DOHH2 (cell line): ENCODE measurements around the gene SCAP.

Experiments
- H3F3A ChIP-seq: fragments of 200-600 bp; sonication (generic), shearing (Covaris generic); 2 replicates; pipeline ENCODE4 v1.6.0; 2016; ENCODE audit warnings: antibody characterized with exemption, mild to moderate bottlenecking; ENCODE audit not compliant: control insufficient read depth, insufficient read depth
- H3K27ac ChIP-seq: fragments of 200-600 bp; sonication (generic); 2 replicates; pipeline ENCODE4 v1.5.1; 2014; ENCODE audit warnings: low read depth, mild to moderate bottlenecking, low read length, moderate library complexity
- H3K27me3 ChIP-seq: fragments of 200-600 bp; sonication (generic); 2 replicates; pipeline ENCODE4 v1.6.1; 2014; ENCODE audit warnings: mild to moderate bottlenecking, low read length, mixed read lengths; ENCODE audit not compliant: control insufficient read depth
- H3K36me3 ChIP-seq: fragments of 200-600 bp; sonication (generic); 2 replicates; pipeline ENCODE4 v1.6.1; 2014; ENCODE audit warnings: mild to moderate bottlenecking, low read length, moderate library complexity, mixed read lengths; ENCODE audit not compliant: control insufficient read depth
- H3K4me1 ChIP-seq: fragments of 200-600 bp; sonication (generic); 2 replicates; pipeline ENCODE4 v1.6.1; 2014; ENCODE audit warnings: mild to moderate bottlenecking, low read length, mixed read lengths; ENCODE audit not compliant: control insufficient read depth
- H3K4me2 ChIP-seq: fragments of 200-600 bp; sonication (generic); 2 replicates; pipeline ENCODE4 v1.6.0; 2014; ENCODE audit warnings: mild to moderate bottlenecking, low read length, moderate library complexity
- H3K4me3 ChIP-seq: fragments of 200-600 bp; sonication (generic); 2 replicates; pipeline ENCODE4 v1.5.1; 2014; ENCODE audit warnings: mild to moderate bottlenecking, low read length, mixed read lengths
- H3K79me2 ChIP-seq: fragments of 200-600 bp; sonication (generic); 2 replicates; pipeline ENCODE4 v1.6.1; 2014; ENCODE audit warnings: mild to moderate bottlenecking, low read length, mixed read lengths; ENCODE audit not compliant: control insufficient read depth
- H3K9me2 ChIP-seq: fragments of 200-600 bp; sonication (generic); replicated peaks from 2 replicates; pipeline ENCODE4 v1.6.1; 2014; ENCODE audit warnings: mild to moderate bottlenecking, low read length, mixed read lengths; ENCODE audit not compliant: control insufficient read depth
- H3K9me3 ChIP-seq: fragments of 200-600 bp; sonication (generic); 2 replicates; pipeline ENCODE4 v1.6.1; 2014; ENCODE audit warnings: antibody characterized with exemption, low read length, mixed read lengths; ENCODE audit not compliant: control insufficient read depth, insufficient read depth
- H4K20me1 ChIP-seq: fragments of 200-600 bp; sonication (generic); 2 replicates; pipeline ENCODE4 v1.6.0; 2014; ENCODE audit warnings: low read depth, mild to moderate bottlenecking, antibody characterized with exemption, low read length, moderate library complexity; ENCODE audit not compliant: control insufficient read depth, insufficient read depth
- EZH2phosphoT487 ChIP-seq: fragments of 200-600 bp; sonication (generic); IDR thresholded peaks from 2 replicates; pipeline ENCODE4 v1.6.1; 2017; ENCODE audit warnings: borderline replicate concordance, mild to moderate bottlenecking, antibody characterized with exemption, low read length, moderate library complexity, mixed read lengths
- TF ChIP-seq, protein P1 (sequence below): fragments of 200-600 bp; sonication (generic); IDR thresholded peaks from one replicate; pipeline ENCODE4 v1.5.1; 2014; ENCODE audit warnings: antibody characterized with exemption, mild to moderate bottlenecking, low read depth, low read length; ENCODE audit not compliant: poor library complexity, severe bottlenecking

The SCAP gene

DNA sequence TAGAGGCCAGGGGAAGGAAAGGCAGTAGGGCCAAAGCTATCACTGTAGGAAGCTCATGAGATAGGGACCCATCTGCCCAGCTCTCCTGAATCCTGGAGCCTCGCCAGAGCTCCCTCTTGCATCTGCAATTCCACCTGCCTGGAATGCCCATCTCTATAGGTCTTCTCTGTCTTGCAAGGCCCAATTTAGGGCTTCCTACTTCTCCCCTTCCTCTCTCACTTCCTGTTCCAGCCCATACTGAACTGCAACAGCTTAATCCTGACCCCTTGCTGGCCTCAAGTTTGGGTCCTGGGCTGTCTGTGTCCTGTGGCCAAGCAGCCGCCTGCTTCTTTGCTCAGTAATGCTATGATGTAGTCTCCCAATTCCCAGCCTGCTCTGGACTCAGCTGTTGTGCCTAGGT is 98.6 kb downstream of the SCAP start:
- Histone ChIP-seq H3K4me2 (peak overlapping the region; percentile 26), H3K4me3 (peak overlapping the region; percentile 4; the same call in 1 of the 2 replicates), H3K27me3 (no peaks in the 10 kb centered on the region), H3K9me3 (no peaks in the 10 kb centered on the region), H3F3A (peaks cover 5% of the 10 kb centered on the region; the same call in 1 of the 2 replicates), H3K9me2 (no peaks in the 10 kb centered on the region), H3K79me2 (peaks cover 34% of the 10 kb centered on the region), H4K20me1 (no peaks in the 10 kb centered on the region), H3K36me3 (no peaks in the 10 kb centered on the region), H3K27ac (no peak overlapping the region), H3K4me1 (peaks cover 39% of the 10 kb centered on the region)
- no peak for TF ChIP-seq EZH2phosphoT487
- TF ChIP-seq, protein P1, sequence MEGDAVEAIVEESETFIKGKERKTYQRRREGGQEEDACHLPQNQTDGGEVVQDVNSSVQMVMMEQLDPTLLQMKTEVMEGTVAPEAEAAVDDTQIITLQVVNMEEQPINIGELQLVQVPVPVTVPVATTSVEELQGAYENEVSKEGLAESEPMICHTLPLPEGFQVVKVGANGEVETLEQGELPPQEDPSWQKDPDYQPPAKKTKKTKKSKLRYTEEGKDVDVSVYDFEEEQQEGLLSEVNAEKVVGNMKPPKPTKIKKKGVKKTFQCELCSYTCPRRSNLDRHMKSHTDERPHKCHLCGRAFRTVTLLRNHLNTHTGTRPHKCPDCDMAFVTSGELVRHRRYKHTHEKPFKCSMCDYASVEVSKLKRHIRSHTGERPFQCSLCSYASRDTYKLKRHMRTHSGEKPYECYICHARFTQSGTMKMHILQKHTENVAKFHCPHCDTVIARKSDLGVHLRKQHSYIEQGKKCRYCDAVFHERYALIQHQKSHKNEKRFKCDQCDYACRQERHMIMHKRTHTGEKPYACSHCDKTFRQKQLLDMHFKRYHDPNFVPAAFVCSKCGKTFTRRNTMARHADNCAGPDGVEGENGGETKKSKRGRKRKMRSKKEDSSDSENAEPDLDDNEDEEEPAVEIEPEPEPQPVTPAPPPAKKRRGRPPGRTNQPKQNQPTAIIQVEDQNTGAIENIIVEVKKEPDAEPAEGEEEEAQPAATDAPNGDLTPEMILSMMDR = no peak

- peaks cover 26% of the 10 kb centered on the region for H3K79me2 ChIP-seq
Observed at GRCh38 chr3:47376393-47376792, 99.3 kb downstream of the SCAP start.

DNA sequence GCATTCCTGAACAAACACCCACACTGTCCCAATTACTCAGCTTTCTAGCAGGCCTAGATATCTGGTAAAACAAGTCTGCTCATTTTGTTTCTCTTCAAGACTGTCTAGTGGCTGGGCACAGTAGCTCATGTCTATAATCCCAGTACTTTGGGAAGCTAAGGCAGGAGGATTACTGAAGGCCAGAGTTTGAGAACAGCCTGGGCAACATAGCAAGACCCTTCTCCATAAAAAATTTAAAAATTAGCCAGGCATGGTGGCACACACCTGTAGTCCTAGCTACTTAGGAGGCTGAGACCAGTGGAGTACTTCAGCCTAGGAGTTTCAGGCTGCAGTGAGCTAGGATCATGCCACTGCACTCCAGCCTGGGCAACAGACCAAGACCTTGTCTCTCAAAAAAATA is 101.2 kb downstream of the SCAP start:
- Histone ChIP-seq H3F3A (peaks cover 5% of the 10 kb centered on the region; the same call in 1 of the 2 replicates), H3K9me2 (no peaks in the 10 kb centered on the region), H3K27me3 (peaks cover 3% of the 10 kb centered on the region; the same call in 1 of the 2 replicates), H3K4me1 (peaks cover 26% of the 10 kb centered on the region), H3K27ac (no peak overlapping the region), H3K9me3 (no peaks in the 10 kb centered on the region), H4K20me1 (no peaks in the 10 kb centered on the region), H3K4me2 (no peak overlapping the region), H3K4me3 (no peak overlapping the region), H3K79me2 (peaks cover 11% of the 10 kb centered on the region), H3K36me3 (no peaks in the 10 kb centered on the region)
- no peak for TF ChIP-seq EZH2phosphoT487
- TF ChIP-seq, protein P1 = no peak

More at GRCh38 chr3:47376393-47376792, 99.3 kb downstream of the SCAP start:
- Histone ChIP-seq H3F3A (peaks cover 5% of the 10 kb centered on the region; the same call in 1 of the 2 replicates), H3K27me3 (peaks cover 3% of the 10 kb centered on the region; the same call in 1 of the 2 replicates), H3K4me3 (no peak overlapping the region), H3K4me2 (no peak overlapping the region), H3K36me3 (no peaks in the 10 kb centered on the region), H3K9me2 (no peaks in the 10 kb centered on the region), H3K27ac (no peak overlapping the region), H4K20me1 (no peaks in the 10 kb centered on the region), H3K4me1 (peaks cover 31% of the 10 kb centered on the region), H3K9me3 (no peaks in the 10 kb centered on the region)
- TF ChIP-seq, protein P1 = no peak
- TF ChIP-seq EZH2phosphoT487 = no peak
